OCI-LY7 (cell line): Measurements from ENCODE around the gene PGLYRP2. TPM values are rescaled to one million over a fixed set of nuclear protein-coding genes. Genes with fewer than 3 reads are reported as not detected.

ENCODE experiments used
- BruUV-seq: library from RNA; stranded (reverse); fragments of 400-500 nt; replicated peaks from 2 replicates; lab custom pipeline; 2021; lab: Mats Ljungman, UMichigan
- CTCF ChIA-PET: fragments of 300-600 bp; sonication (Branson Sonifier 250); formaldehyde crosslinking; loops from one replicate; lab custom pipeline; 2022; ENCODE audit warnings: antibody characterized with exemption; ENCODE audit not compliant: unreplicated experiment; lab: Charles Lee
- POLR2A ChIA-PET: fragments of 300-600 bp; sonication (Branson Sonifier 250); formaldehyde crosslinking; loops from one replicate; lab custom pipeline; 2022; ENCODE audit warnings: antibody characterized with exemption; lab: Charles Lee
- DNase-seq: peaks from one replicate; pipeline ENCODE4 v3.0.0-alpha.2; 2015; ENCODE audit warnings: low spot score
- H2AFZ ChIP-seq: fragments of 200-600 bp; sonication (generic), shearing (Covaris generic); 2 replicates; pipeline ENCODE4 v1.6.1; 2014; ENCODE audit warnings: mild to moderate bottlenecking, antibody characterized with exemption, low read length, moderate library complexity
- H3K27ac ChIP-seq: fragments of 200-600 bp; sonication (generic); 2 replicates; pipeline ENCODE4 v1.5.1; 2014; ENCODE audit warnings: mixed run types, low read depth, mild to moderate bottlenecking, moderate library complexity, low read length, inconsistent platforms; ENCODE audit not compliant: poor library complexity, severe bottlenecking
- H3K36me3 ChIP-seq: fragments of 200-600 bp; sonication (generic); 2 replicates; pipeline ENCODE4 v1.6.1; 2014; ENCODE audit warnings: mild to moderate bottlenecking, antibody characterized with exemption, low read length, moderate library complexity, mixed read lengths; ENCODE audit not compliant: insufficient read depth
- H3K4me1 ChIP-seq: fragments of 200-600 bp; sonication (generic); 2 replicates; pipeline ENCODE4 v1.5.1; 2014; ENCODE audit warnings: mild to moderate bottlenecking, low read length; ENCODE audit not compliant: insufficient read depth, poor library complexity, severe bottlenecking
- H3K4me2 ChIP-seq: fragments of 200-600 bp; sonication (generic); 2 replicates; pipeline ENCODE4 v1.6.1; 2014; ENCODE audit warnings: mild to moderate bottlenecking, low read length
- H3K4me3 ChIP-seq: fragments of 200-600 bp; sonication (generic); 2 replicates; pipeline ENCODE4 v1.5.1; 2014; ENCODE audit warnings: mild to moderate bottlenecking, low read depth, low read length; ENCODE audit not compliant: poor library complexity, severe bottlenecking
- H3K79me2 ChIP-seq: fragments of 200-600 bp; sonication (generic); 2 replicates; pipeline ENCODE4 v1.6.1; 2016; ENCODE audit warnings: low read depth, mild to moderate bottlenecking, low read length, moderate library complexity, mixed read lengths; ENCODE audit not compliant: insufficient read depth
- H3K9me2 ChIP-seq: fragments of 200-600 bp; sonication (generic); 2 replicates; pipeline ENCODE4 v1.6.1; 2016; ENCODE audit warnings: mild to moderate bottlenecking, low read length, mixed read lengths; ENCODE audit not compliant: insufficient read depth
- H3K9me3 ChIP-seq: fragments of 200-600 bp; sonication (generic); 2 replicates; pipeline ENCODE4 v1.6.1; 2014; ENCODE audit warnings: mild to moderate bottlenecking, mixed run types, low read length, mixed read lengths
- H4K20me1 ChIP-seq: fragments of 200-600 bp; sonication (generic); 2 replicates; pipeline ENCODE4 v1.6.1; 2014; ENCODE audit warnings: mild to moderate bottlenecking, antibody characterized with exemption, low read length, moderate library complexity, mixed read lengths; ENCODE audit not compliant: insufficient read depth
- CTCF ChIP-seq: fragments of 200-600 bp; sonication (generic); conservative IDR thresholded peaks from 2 replicates; pipeline ENCODE4 v1.5.1; 2014; ENCODE audit warnings: mild to moderate bottlenecking, antibody characterized with exemption, low read length, moderate library complexity, mixed read lengths
- EZH2phosphoT487 ChIP-seq: fragments of 200-600 bp; sonication (generic); IDR thresholded peaks from 2 replicates; pipeline ENCODE4 v1.6.1; 2018; ENCODE audit warnings: low read depth, borderline replicate concordance, mild to moderate bottlenecking, mixed run types, antibody characterized with exemption, low read length, moderate library complexity, mixed read lengths
- intact Hi-C: fragments of 100-400 bp; cut with micrococcal nuclease; formaldehyde crosslinking; loops from one replicate; pipeline ENCODE4 v1.10.0; 2022; ENCODE audit not compliant: unreplicated experiment
- total RNA-seq, 2 experiments: library from RNA; depleted of rRNA in 1 of 2; stranded (reverse); fragments of >200 nt in 1 of 2; shearing (Covaris generic) in 1 of 2; gene quantifications; 2 replicates each; pipeline ENCODE4 v1.2.3, GENCODE V29; 2014 to 2022

Gene PGLYRP2
- total RNA-seq, 2 experiments from 2014 or later = not detected

- Histone ChIP-seq H2AFZ (no peak overlapping the region), H3K79me2 (no peaks in the 10 kb centered on the region), H3K4me3 (no peak overlapping the region), H3K4me2 (no peak overlapping the region), H3K9me2 (no peaks in the 10 kb centered on the region), H4K20me1 (no peaks in the 10 kb centered on the region), H3K36me3 (no peaks in the 10 kb centered on the region), H3K27ac (no peak overlapping the region), H3K4me1 (no peaks in the 10 kb centered on the region), H3K9me3 (no peaks in the 10 kb centered on the region)
- intact Hi-C loops = no loop called here
- ChIA-PET POLR2A (no interaction called here), CTCF (no interaction called here)
- no peak for DNase-seq
- TF ChIP-seq CTCF (no peak), EZH2phosphoT487 (no peak)
- no TSS peak for BruUV-seq
These were observed 36.0 kb downstream of the PGLYRP2 start for GRCh38 chr19:15443325-15443724.

GRCh38 chr19:15442142-15442920 lies 37.0 kb downstream of the PGLYRP2 start:
- Histone ChIP-seq H3K9me2 (no peaks in the 10 kb centered on the region), H3K79me2 (no peaks in the 10 kb centered on the region), H4K20me1 (no peaks in the 10 kb centered on the region), H2AFZ (no peak overlapping the region), H3K27ac (no peak overlapping the region), H3K9me3 (no peaks in the 10 kb centered on the region), H3K4me3 (no peak overlapping the region), H3K36me3 (no peaks in the 10 kb centered on the region), H3K4me1 (no peaks in the 10 kb centered on the region), H3K4me2 (no peak overlapping the region)
- ChIA-PET CTCF (no interaction called here), POLR2A (no interaction called here)
- no peak for DNase-seq
- TF ChIP-seq EZH2phosphoT487 (no peak), CTCF (no peak)
- BruUV-seq = no TSS peak
- intact Hi-C loops = no loop called here

GRCh38 chr19:15441317-15441716 lies 38.0 kb downstream of the PGLYRP2 start:
- ChIA-PET CTCF (no interaction called here), POLR2A (no interaction called here)
- H3K27ac ChIP-seq = no peak overlapping the region
- H3K79me2 ChIP-seq = no peaks in the 10 kb centered on the region
- no peak overlapping the region for H3K4me3 ChIP-seq
- no peaks in the 10 kb centered on the region for H3K36me3 ChIP-seq
- no peaks in the 10 kb centered on the region for H4K20me1 ChIP-seq
- H3K9me2 ChIP-seq = no peaks in the 10 kb centered on the region
- TF ChIP-seq EZH2phosphoT487 = no peak
- no peak for TF ChIP-seq CTCF
- H3K4me2 ChIP-seq = no peak overlapping the region
- no peak for DNase-seq
- H3K4me1 ChIP-seq = no peaks in the 10 kb centered on the region
- no peaks in the 10 kb centered on the region for H3K9me3 ChIP-seq
- H2AFZ ChIP-seq = no peak overlapping the region
- intact Hi-C loops = no loop called here
- BruUV-seq = no TSS peak
